Left ventricle myocardium inferior (tissue), 1 donor: ENCODE results near the gene RAB41. TPM values are rescaled to one million over a fixed set of nuclear protein-coding genes. Genes with fewer than 3 reads are reported as not detected.
A peak's percentile ranks its signal among the peaks of the same experiment; 100 is the strongest.

Experiments used
- DNase-seq: peaks from one replicate; pipeline ENCODE4 v3.0.0-alpha.2; 2020
- H3K27ac ChIP-seq: fragments of 200-600 bp; replicated peaks from 2 replicates; pipeline ENCODE4 v1.8.0; 2021
- H3K27me3 ChIP-seq: fragments of 200-600 bp; 2 replicates; pipeline ENCODE4 v1.8.0; 2021; ENCODE audit warnings: low read depth
- H3K36me3 ChIP-seq: fragments of 200-600 bp; 2 replicates; pipeline ENCODE4 v1.8.0; 2021
- H3K4me1 ChIP-seq: fragments of 200-600 bp; 2 replicates; pipeline ENCODE4 v1.8.0; 2021
- H3K4me3 ChIP-seq: fragments of 200-600 bp; 2 replicates; pipeline ENCODE4 v1.8.0; 2021; ENCODE audit warnings: mild to moderate bottlenecking, moderate library complexity
- H3K9me3 ChIP-seq: fragments of 200-600 bp; replicated peaks from 2 replicates; pipeline ENCODE4 v1.8.0; 2021
- CTCF ChIP-seq: fragments of 200-600 bp; IDR thresholded peaks from 2 replicates; pipeline ENCODE4 v1.8.0; 2021; ENCODE audit warnings: antibody characterized with exemption, mild to moderate bottlenecking, borderline replicate concordance
- intact Hi-C: fragments of 100-400 bp; cut with micrococcal nuclease; formaldehyde crosslinking; loops from one replicate; pipeline ENCODE4 v1.11.0; 2022
- total RNA-seq: library from RNA; stranded (reverse); fragmentation: NEBNext Ultra II Directional; extraction: Animal tissue kit (Norgen Biotek cat#: 25700); gene quantifications from one replicate; pipeline ENCODE4 v1.2.1, GENCODE V29; 2021
- donor health status: DM: no; HTN: yes; CAD: no; lungs with severe emphysema.

Gene RAB41
- total RNA-seq, 1 donor from 2014 or later = not detected

- DNase-seq = no peak
- no peaks in the 10 kb centered on the region for H3K9me3 ChIP-seq
- H3K36me3 ChIP-seq = no peaks in the 10 kb centered on the region
- no peak overlapping the region for H3K4me3 ChIP-seq
- H3K27ac ChIP-seq = no peak overlapping the region
- H3K4me1 ChIP-seq = no peaks in the 10 kb centered on the region
- no peak for TF ChIP-seq CTCF
- H3K27me3 ChIP-seq = no peaks in the 10 kb centered on the region
- intact Hi-C loops = no loop called here
These were observed 2.9 kb upstream of the RAB41 start for GRCh38 chrX:70279081-70279480.

GRCh38 chrX:70280573-70280972 lies 1.4 kb upstream of the RAB41 start:
- Histone ChIP-seq H3K4me1 (no peaks in the 10 kb centered on the region), H3K36me3 (no peaks in the 10 kb centered on the region), H3K4me3 (no peak overlapping the region), H3K9me3 (no peaks in the 10 kb centered on the region), H3K27ac (no peak overlapping the region), H3K27me3 (no peaks in the 10 kb centered on the region)
- intact Hi-C loops = no loop called here
- no peak for DNase-seq
- TF ChIP-seq CTCF = no peak

GRCh38 chrX:70289168-70289792 lies 7.3 kb downstream of the RAB41 start:
- Histone ChIP-seq H3K27ac (peak overlapping the region; percentile 77), H3K9me3 (no peaks in the 10 kb centered on the region), H3K36me3 (peaks cover 4% of the 10 kb centered on the region), H3K4me1 (peaks cover 11% of the 10 kb centered on the region), H3K4me3 (peak overlapping the region; percentile 72), H3K27me3 (no peaks in the 10 kb centered on the region)
- no peak for TF ChIP-seq CTCF
- DNase-seq = no peak
- intact Hi-C loops = no loop called here

GRCh38 chrX:70289793-70290770 lies 8.1 kb downstream of the RAB41 start, which contains the start of the genes KIF4A and PDZD11:
Gene KIF4A, plus strand, starts transcription at chrX:70290104. Its CDS starts 355 bp downstream, at chrX:70290459.
Gene PDZD11, minus strand, starts transcription at chrX:70289927. Its CDS starts 586 bp downstream, at chrX:70289341.
- peaks cover 11% of the 10 kb centered on the region for H3K4me1 ChIP-seq
- peak; percentile 79 for DNase-seq
- peaks cover 4% of the 10 kb centered on the region for H3K36me3 ChIP-seq
- H3K27me3 ChIP-seq = no peaks in the 10 kb centered on the region
- peak within 1 kb of the TSS; percentile 72 for H3K4me3 ChIP-seq
- intact Hi-C loops = no loop called here
- H3K9me3 ChIP-seq = no peaks in the 10 kb centered on the region
- TF ChIP-seq CTCF = no peak
- H3K27ac ChIP-seq = peak within 1 kb of the TSS; percentile 77

- peaks cover 11% of the 10 kb centered on the region for H3K4me1 ChIP-seq
- no peak overlapping the region for H3K27ac ChIP-seq
- H3K9me3 ChIP-seq = no peaks in the 10 kb centered on the region
- no peak for DNase-seq
- H3K4me3 ChIP-seq = no peak overlapping the region
- intact Hi-C loops = no loop called here
- H3K27me3 ChIP-seq = no peaks in the 10 kb centered on the region
- H3K36me3 ChIP-seq = no peaks in the 10 kb centered on the region
- no peak for TF ChIP-seq CTCF
These were observed 10.8 kb downstream of the RAB41 start for GRCh38 chrX:70292788-70293187.
